Keratinocyte (primary cell): Measurements from ENCODE around the gene PCBD2. TPM values are rescaled to one million over a fixed set of nuclear protein-coding genes. Genes with fewer than 3 reads are reported as not detected.

ENCODE experiments used
- DNase-seq: peaks from one replicate; pipeline ENCODE4 v3.0.0-alpha.2; 2011; ENCODE audit warnings: low read depth, missing footprints, low spot score
- FAIRE-seq: peaks from 2 replicates; lab custom pipeline; 2011; peaks lifted over from hg19 to GRCh38; lab: Jason Lieb, UNC
- H2AFZ ChIP-seq: 2 replicates; pipeline ENCODE4 v1.6.0; 2012; ENCODE audit warnings: low read length, control low read depth, inconsistent platforms; ENCODE audit not compliant: control insufficient read depth
- H3K27ac ChIP-seq: 2 replicates; pipeline ENCODE4 v1.5.1; 2011; ENCODE audit warnings: low read length; ENCODE audit not compliant: control insufficient read depth, insufficient read depth
- H3K27me3 ChIP-seq: 3 replicates; pipeline ENCODE4 v1.6.0; 2011; ENCODE audit warnings: low read length; ENCODE audit not compliant: control insufficient read depth, insufficient read depth; ENCODE audit errors: extremely low read depth
- H3K36me3 ChIP-seq, 2 experiments: 2 replicates in 1 of 2; 3 replicates in 1 of 2; pipeline ENCODE4 v1.5.1; 2011; ENCODE audit warnings: low read length in 2 of 2, mild to moderate bottlenecking in 1 of 2; ENCODE audit not compliant: control insufficient read depth in 2 of 2, insufficient read depth in 2 of 2; ENCODE audit errors: extremely low read depth in 1 of 2
- H3K4me1 ChIP-seq: 3 replicates; pipeline ENCODE4 v1.5.1; 2011; ENCODE audit warnings: low read length; ENCODE audit not compliant: control insufficient read depth, insufficient read depth; ENCODE audit errors: extremely low read depth
- H3K4me2 ChIP-seq: 3 replicates; pipeline ENCODE4 v1.6.0; 2011; ENCODE audit warnings: low read depth, low read length; ENCODE audit not compliant: control insufficient read depth, insufficient read depth; ENCODE audit errors: extremely low read depth
- H3K4me3 ChIP-seq, 3 experiments: fragments of 200-600 bp in 1 of 3; sonication (generic) in 1 of 3; 2 replicates in 2 of 3; 3 replicates in 1 of 3; pipeline ENCODE4 v1.5.1; 2011 to 2016; ENCODE audit warnings: low read length in 3 of 3, mild to moderate bottlenecking in 3 of 3, control low read depth in 2 of 3, inconsistent platforms in 1 of 3, low read depth in 1 of 3, mixed read lengths in 1 of 3, mixed run types in 1 of 3, moderate library complexity in 1 of 3; ENCODE audit not compliant: control insufficient read depth in 2 of 3, insufficient read depth in 2 of 3; ENCODE audit errors: extremely low read depth in 1 of 3
- H3K79me2 ChIP-seq: 2 replicates; pipeline ENCODE4 v1.6.0; 2012; ENCODE audit warnings: low read length; ENCODE audit not compliant: control insufficient read depth, insufficient read depth
- H3K9ac ChIP-seq: 3 replicates; pipeline ENCODE4 v1.6.0; 2011; ENCODE audit warnings: low read length; ENCODE audit not compliant: control insufficient read depth, insufficient read depth; ENCODE audit errors: extremely low read depth
- H3K9me1 ChIP-seq: 3 replicates; pipeline ENCODE4 v1.6.0; 2011; ENCODE audit warnings: low read length; ENCODE audit not compliant: control insufficient read depth, insufficient read depth; ENCODE audit errors: extremely low read depth
- H3K9me3 ChIP-seq: 2 replicates; pipeline ENCODE4 v1.5.1; 2012; ENCODE audit warnings: low read depth, low read length; ENCODE audit not compliant: control insufficient read depth
- H4K20me1 ChIP-seq: 3 replicates; pipeline ENCODE4 v1.6.0; 2011; ENCODE audit warnings: low read length; ENCODE audit not compliant: control insufficient read depth, insufficient read depth; ENCODE audit errors: extremely low read depth
- CTCF ChIP-seq, 3 experiments: IDR thresholded peaks in 1 of 3; conservative IDR thresholded peaks in 1 of 3; optimal IDR thresholded peaks in 1 of 3; 2 replicates in 2 of 3; 3 replicates in 1 of 3; pipeline versions ENCODE3 to v1.5.1; 2011; ENCODE audit warnings: low read length in 3 of 3, mild to moderate bottlenecking in 3 of 3, moderate library complexity in 2 of 3, control low read depth in 1 of 3, inconsistent platforms in 1 of 3; ENCODE audit not compliant: insufficient read depth in 2 of 3; ENCODE audit errors: extremely low read depth in 1 of 3
- EZH2 ChIP-seq: IDR thresholded peaks from one replicate; pipeline ENCODE4 v1.6.1; 2012; ENCODE audit warnings: inconsistent platforms, mild to moderate bottlenecking, low read length, moderate library complexity
- dilution Hi-C: fragments of 300-500 bp; cut with MboI; formaldehyde crosslinking; loops from one replicate; pipeline ENCODE4 v1.7.0; 2020; ENCODE audit warnings: low sequenced_read_pairs; ENCODE audit not compliant: extremely low pct_ligation_motif_present
- polyA plus RNA-seq, 5 experiments: library from polyadenylated mRNA; depleted of rRNA in 3 of 5; stranded (reverse) in 3 of 5; stranded (forward) in 1 of 5; unstranded in 1 of 5; fragments of >200 nt; gene quantifications; 1 replicate in 1 of 5; 2 replicates in 3 of 5; 3 replicates in 1 of 5; pipeline versions ENCODE4 v1.2.1 to v1.2.3, GENCODE V29; 2011 to 2012; ENCODE audit warnings: missing spikeins in 2 of 5, low read depth in 1 of 5, low replicate concordance in 1 of 5

PCBD2 gene
- polyA plus RNA-seq, 1 donor (not counting 4 experiments of a cell fraction or from before 2014, with no cell fraction given): 6.2 TPM

DNA sequence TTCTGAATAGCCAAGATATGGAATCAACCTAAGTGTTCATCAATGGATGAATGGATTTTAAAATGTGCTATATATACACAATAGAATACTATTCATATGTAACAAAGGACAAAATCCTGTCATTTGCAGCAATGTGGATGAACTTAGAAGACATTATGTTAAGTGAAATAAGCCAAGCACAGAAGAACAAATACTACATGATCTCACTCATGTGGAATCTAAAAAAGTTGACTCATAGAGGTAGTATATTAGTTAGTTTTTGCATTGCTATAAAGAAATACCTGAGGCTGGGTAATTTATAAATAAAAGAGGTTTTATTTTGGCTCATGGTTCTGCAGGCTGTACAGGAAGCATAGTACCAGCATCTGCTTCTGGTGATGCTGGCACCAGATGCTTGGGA lies 70.9 kb downstream of the PCBD2 start:
- H3K4me2 ChIP-seq: no peak overlapping the region
- dilution Hi-C loops: no loop called here
- no peak overlapping the region for H3K4me3 ChIP-seq
- H3K79me2 ChIP-seq: no peaks in the 10 kb centered on the region
- H3K27ac ChIP-seq: no peak overlapping the region
- no peaks in the 10 kb centered on the region for H3K9me1 ChIP-seq
- TF ChIP-seq EZH2: no peak
- TF ChIP-seq CTCF (optimal IDR thresholded peaks at IDR 0.05 in 1 of 3, IDR thresholded peaks at IDR 0.05 in 1 of 3, conservative IDR thresholded peaks at IDR 0.05 in 1 of 3; ENCODE audit: extremely low read depth in 1 of 3, insufficient read depth in 2 of 3, low read length in 3 of 3): no peak
- DNase-seq (no peak), FAIRE-seq (no peak)
- H2AFZ ChIP-seq: no peak overlapping the region
- H3K27me3 ChIP-seq: no peaks in the 10 kb centered on the region
- H3K9me3 ChIP-seq: no peaks in the 10 kb centered on the region
- no peaks in the 10 kb centered on the region for H4K20me1 ChIP-seq
- peaks cover 3% of the 10 kb centered on the region for H3K4me1 ChIP-seq
- H3K36me3 ChIP-seq: no peaks in the 10 kb centered on the region
- no peak overlapping the region for H3K9ac ChIP-seq

DNA sequence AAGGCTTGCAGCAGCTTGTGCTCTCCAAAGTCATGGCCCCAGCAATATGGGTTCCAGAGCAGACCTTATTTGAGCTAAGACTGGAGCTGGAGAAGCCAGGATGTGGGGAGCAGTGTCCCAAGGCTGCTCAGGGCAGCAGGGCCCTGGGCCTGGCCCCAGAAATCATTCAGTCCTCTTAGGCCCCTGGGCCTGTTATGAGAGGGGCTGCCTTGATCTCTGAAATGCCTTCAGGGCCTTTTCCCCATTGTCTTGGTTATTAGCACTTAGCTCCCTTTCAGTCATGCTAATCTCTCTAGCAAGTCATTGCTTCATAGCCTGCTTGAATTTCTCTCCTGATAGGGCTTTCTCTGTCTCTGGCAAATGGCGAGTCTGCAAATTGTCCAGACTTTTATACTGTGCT lies 71.9 kb downstream of the PCBD2 start:
- Histone ChIP-seq H3K9me1 (no peaks in the 10 kb centered on the region), H3K4me3 (no peak overlapping the region), H3K4me1 (peaks cover 3% of the 10 kb centered on the region), H3K79me2 (no peaks in the 10 kb centered on the region), H3K27ac (no peak overlapping the region), H4K20me1 (no peaks in the 10 kb centered on the region), H3K9me3 (no peaks in the 10 kb centered on the region), H3K36me3 (no peaks in the 10 kb centered on the region), H3K27me3 (no peaks in the 10 kb centered on the region), H2AFZ (no peak overlapping the region), H3K4me2 (no peak overlapping the region), H3K9ac (no peak overlapping the region)
- TF ChIP-seq CTCF (optimal IDR thresholded peaks at IDR 0.05 in 1 of 3, IDR thresholded peaks at IDR 0.05 in 1 of 3, conservative IDR thresholded peaks at IDR 0.05 in 1 of 3; ENCODE audit: extremely low read depth in 1 of 3, insufficient read depth in 2 of 3, low read length in 3 of 3) (no peak), EZH2 (no peak)
- FAIRE-seq: no peak
- dilution Hi-C loops: no loop called here
- no peak for DNase-seq
